ENCODE data around the gene CAMK1D.
"Not testable (repeated sequence)": the region's sequence is repeated elsewhere in the genome, so short reads cannot be mapped to it uniquely, and the experiment has no call there.

The CAMK1D gene

GRCh38 chr10:12533151-12533550 is 183.8 kb downstream of the CAMK1D start:
- Histone ChIP-seq H3K4me3 (ENCODE audit: low read length) (no peak overlapping the region), H3K9ac (ENCODE audit: low read length) (no peak overlapping the region), H3K27me3 (ENCODE audit: control insufficient read depth, insufficient read depth, low read length) (no peaks in the 10 kb centered on the region), H3K4me1 (ENCODE audit: control insufficient read depth, insufficient read depth, low read length) (no peaks in the 10 kb centered on the region), H3K36me3 (ENCODE audit: control insufficient read depth, insufficient read depth, low read length) (no peaks in the 10 kb centered on the region), H3K9me3 (ENCODE audit: control insufficient read depth, low read length) (no peaks in the 10 kb centered on the region)

GRCh38 chr10:12533723-12534122 is 184.4 kb downstream of the CAMK1D start:
- H3K4me1 ChIP-seq (ENCODE audit: control insufficient read depth, insufficient read depth, low read length) = no peaks in the 10 kb centered on the region
- no peaks in the 10 kb centered on the region for H3K36me3 ChIP-seq (ENCODE audit: control insufficient read depth, insufficient read depth, low read length)
- no peaks in the 10 kb centered on the region for H3K27me3 ChIP-seq (ENCODE audit: control insufficient read depth, insufficient read depth, low read length)
- H3K9me3 ChIP-seq (ENCODE audit: control insufficient read depth, low read length) = no peaks in the 10 kb centered on the region
- no peak overlapping the region for H3K4me3 ChIP-seq (ENCODE audit: low read length)
- H3K9ac ChIP-seq (ENCODE audit: low read length) = no peak overlapping the region

GRCh38 chr10:12534824-12535223 is 185.5 kb downstream of the CAMK1D start:
- Histone ChIP-seq H3K9ac (ENCODE audit: low read length) (no peak overlapping the region), H3K36me3 (ENCODE audit: control insufficient read depth, insufficient read depth, low read length) (no peaks in the 10 kb centered on the region), H3K9me3 (ENCODE audit: control insufficient read depth, low read length) (no peaks in the 10 kb centered on the region), H3K4me3 (ENCODE audit: low read length) (no peak overlapping the region), H3K4me1 (ENCODE audit: control insufficient read depth, insufficient read depth, low read length) (no peaks in the 10 kb centered on the region), H3K27me3 (ENCODE audit: control insufficient read depth, insufficient read depth, low read length) (no peaks in the 10 kb centered on the region)

- no peaks in the 10 kb centered on the region for H3K27me3 ChIP-seq (ENCODE audit: control insufficient read depth, insufficient read depth, low read length)
- no peaks in the 10 kb centered on the region for H3K9me3 ChIP-seq (ENCODE audit: control insufficient read depth, low read length)
- no peak overlapping the region for H3K4me3 ChIP-seq (ENCODE audit: low read length)
- H3K4me1 ChIP-seq (ENCODE audit: control insufficient read depth, insufficient read depth, low read length) = no peaks in the 10 kb centered on the region
- no peak overlapping the region for H3K9ac ChIP-seq (ENCODE audit: low read length)
- no peaks in the 10 kb centered on the region for H3K36me3 ChIP-seq (ENCODE audit: control insufficient read depth, insufficient read depth, low read length)
These were observed 186.3 kb downstream of the CAMK1D start for GRCh38 chr10:12535656-12536055.

GRCh38 chr10:12538491-12538995 is 189.2 kb downstream of the CAMK1D start:
- Histone ChIP-seq H3K36me3 (ENCODE audit: control insufficient read depth, insufficient read depth, low read length) (no peaks in the 10 kb centered on the region), H3K27me3 (ENCODE audit: control insufficient read depth, insufficient read depth, low read length) (no peaks in the 10 kb centered on the region), H3K4me3 (ENCODE audit: low read length) (no peak overlapping the region), H3K4me1 (ENCODE audit: control insufficient read depth, insufficient read depth, low read length) (no peaks in the 10 kb centered on the region), H3K9ac (ENCODE audit: low read length) (no peak overlapping the region), H3K9me3 (ENCODE audit: control insufficient read depth, low read length) (no peaks in the 10 kb centered on the region)

- Histone ChIP-seq H3K4me1 (ENCODE audit: control insufficient read depth, insufficient read depth, low read length) (no peaks in the 10 kb centered on the region), H3K36me3 (ENCODE audit: control insufficient read depth, insufficient read depth, low read length) (no peaks in the 10 kb centered on the region), H3K9me3 (ENCODE audit: control insufficient read depth, low read length) (no peaks in the 10 kb centered on the region), H3K4me3 (ENCODE audit: low read length) (no peak overlapping the region), H3K27me3 (ENCODE audit: control insufficient read depth, insufficient read depth, low read length) (no peaks in the 10 kb centered on the region), H3K9ac (ENCODE audit: low read length) (no peak overlapping the region)
These were observed 190.2 kb downstream of the CAMK1D start for GRCh38 chr10:12539350-12540164.

GRCh38 chr10:12540341-12540781 is 191.0 kb downstream of the CAMK1D start:
- H3K27me3 ChIP-seq (ENCODE audit: control insufficient read depth, insufficient read depth, low read length) = no peaks in the 10 kb centered on the region
- no peaks in the 10 kb centered on the region for H3K36me3 ChIP-seq (ENCODE audit: control insufficient read depth, insufficient read depth, low read length)
- H3K9me3 ChIP-seq (ENCODE audit: control insufficient read depth, low read length) = no peaks in the 10 kb centered on the region
- H3K4me1 ChIP-seq (ENCODE audit: control insufficient read depth, insufficient read depth, low read length) = no peaks in the 10 kb centered on the region
- no peak overlapping the region for H3K4me3 ChIP-seq (ENCODE audit: low read length)
- no peak overlapping the region for H3K9ac ChIP-seq (ENCODE audit: low read length)

GRCh38 chr10:12541446-12542067 is 192.2 kb downstream of the CAMK1D start:
- no peak overlapping the region for H3K4me3 ChIP-seq (ENCODE audit: low read length)
- no peak overlapping the region for H3K9ac ChIP-seq (ENCODE audit: low read length)
- no peaks in the 10 kb centered on the region for H3K4me1 ChIP-seq (ENCODE audit: control insufficient read depth, insufficient read depth, low read length)
- no peaks in the 10 kb centered on the region for H3K9me3 ChIP-seq (ENCODE audit: control insufficient read depth, low read length)
- H3K36me3 ChIP-seq (ENCODE audit: control insufficient read depth, insufficient read depth, low read length) = no peaks in the 10 kb centered on the region
- no peaks in the 10 kb centered on the region for H3K27me3 ChIP-seq (ENCODE audit: control insufficient read depth, insufficient read depth, low read length)

- Histone ChIP-seq H3K27me3 (ENCODE audit: control insufficient read depth, insufficient read depth, low read length) (no peaks in the 10 kb centered on the region), H3K4me1 (ENCODE audit: control insufficient read depth, insufficient read depth, low read length) (no peaks in the 10 kb centered on the region), H3K9ac (ENCODE audit: low read length) (no peak overlapping the region), H3K36me3 (ENCODE audit: control insufficient read depth, insufficient read depth, low read length) (no peaks in the 10 kb centered on the region), H3K9me3 (ENCODE audit: control insufficient read depth, low read length) (no peaks in the 10 kb centered on the region), H3K4me3 (ENCODE audit: low read length) (no peak overlapping the region)
These were observed 192.9 kb downstream of the CAMK1D start for GRCh38 chr10:12542133-12542670.

- Histone ChIP-seq H3K9ac (ENCODE audit: low read length) (no peak overlapping the region), H3K36me3 (ENCODE audit: control insufficient read depth, insufficient read depth, low read length) (no peaks in the 10 kb centered on the region), H3K4me1 (ENCODE audit: control insufficient read depth, insufficient read depth, low read length) (no peaks in the 10 kb centered on the region), H3K4me3 (ENCODE audit: low read length) (no peak overlapping the region), H3K9me3 (ENCODE audit: control insufficient read depth, low read length) (no peaks in the 10 kb centered on the region), H3K27me3 (ENCODE audit: control insufficient read depth, insufficient read depth, low read length) (no peaks in the 10 kb centered on the region)
These were observed 194.2 kb downstream of the CAMK1D start for GRCh38 chr10:12543589-12543988.

- H3K4me1 ChIP-seq (ENCODE audit: control insufficient read depth, insufficient read depth, low read length); H3K27me3 ChIP-seq (ENCODE audit: control insufficient read depth, insufficient read depth, low read length); H3K36me3 ChIP-seq (ENCODE audit: control insufficient read depth, insufficient read depth, low read length); H3K9me3 ChIP-seq (ENCODE audit: control insufficient read depth, low read length); H3K9ac ChIP-seq (ENCODE audit: low read length); H3K4me3 ChIP-seq (ENCODE audit: low read length): not testable (repeated sequence)
These were observed 196.9 kb downstream of the CAMK1D start for GRCh38 chr10:12546160-12546802.

GRCh38 chr10:12547301-12547771 is 198.0 kb downstream of the CAMK1D start:
- no peaks in the 10 kb centered on the region for H3K4me1 ChIP-seq (ENCODE audit: control insufficient read depth, insufficient read depth, low read length)
- H3K4me3 ChIP-seq (ENCODE audit: low read length) = no peak overlapping the region
- no peaks in the 10 kb centered on the region for H3K36me3 ChIP-seq (ENCODE audit: control insufficient read depth, insufficient read depth, low read length)
- no peaks in the 10 kb centered on the region for H3K27me3 ChIP-seq (ENCODE audit: control insufficient read depth, insufficient read depth, low read length)
- no peak overlapping the region for H3K9ac ChIP-seq (ENCODE audit: low read length)
- no peaks in the 10 kb centered on the region for H3K9me3 ChIP-seq (ENCODE audit: control insufficient read depth, low read length)
